SK-N-SH treated with all-trans-retinoic acid at 6 μM for 48 hours (cell line): ENCODE data around the gene BRD1.

Experiments
- ATAC-seq: fragments of 200-7000 bp; cut with Tn5 transposase; 3 replicates; pipeline ENCODE4 v1.9.1; 2020; ENCODE audit warnings: mild to moderate bottlenecking, moderate library complexity
- ARNTL ChIP-seq: fragments of 450-650 bp; formaldehyde crosslinking; IDR thresholded peaks from 2 replicates; pipeline ENCODE4 v1.5.0; 2020; ENCODE audit warnings: low read depth, mild to moderate bottlenecking, moderate library complexity, borderline replicate concordance
- BACH2 ChIP-seq: fragments of 250-450 bp; sonication (Bioruptor Pico); IDR thresholded peaks from 2 replicates; pipeline ENCODE4 v1.9.0; 2021; ENCODE audit warnings: mild to moderate bottlenecking, borderline replicate concordance
- CSDC2 ChIP-seq: fragments of 250-450 bp; sonication (Bioruptor Pico); IDR thresholded peaks from 2 replicates; pipeline ENCODE4 v1.5.0; 2020; ENCODE audit warnings: mild to moderate bottlenecking, moderate library complexity
- CSRNP3 ChIP-seq: fragments of 250-450 bp; sonication (Bioruptor Pico); IDR thresholded peaks from 2 replicates; pipeline ENCODE4 v1.5.1; 2021; ENCODE audit warnings: mild to moderate bottlenecking, moderate library complexity
- ESRRG ChIP-seq: fragments of 250-450 bp; sonication (Bioruptor Pico); IDR thresholded peaks from 2 replicates; pipeline ENCODE4 v1.6.1; 2021; ENCODE audit warnings: mild to moderate bottlenecking
- GLIS3 ChIP-seq: fragments of 250-450 bp; sonication (Bioruptor Pico); IDR thresholded peaks from 2 replicates; pipeline ENCODE4 v1.5.0; 2020; ENCODE audit warnings: mild to moderate bottlenecking, moderate library complexity
- ISL1 ChIP-seq: fragments of 250-450 bp; sonication (Bioruptor Pico); IDR thresholded peaks from 2 replicates; pipeline ENCODE4 v2.1.2; 2022; ENCODE audit warnings: mild to moderate bottlenecking, moderate library complexity
- OSR1 ChIP-seq: fragments of 250-450 bp; sonication (Bioruptor Pico); IDR thresholded peaks from 2 replicates; pipeline ENCODE4 v1.8.0; 2022; ENCODE audit warnings: moderate library complexity, mild to moderate bottlenecking, inconsistent platforms
- POU6F1 ChIP-seq: fragments of 250-450 bp; sonication (Bioruptor Pico); IDR thresholded peaks from 2 replicates; pipeline ENCODE4 v1.8.0; 2021; ENCODE audit warnings: low read depth, mild to moderate bottlenecking, moderate library complexity, borderline replicate concordance
- PPARA ChIP-seq: fragments of 250-450 bp; sonication (Bioruptor Pico); IDR thresholded peaks from 2 replicates; pipeline ENCODE4 v1.5.0; 2020; ENCODE audit warnings: mild to moderate bottlenecking, borderline replicate concordance
- SNAI2 ChIP-seq: fragments of 250-450 bp; sonication (Bioruptor Pico); IDR thresholded peaks from 2 replicates; pipeline ENCODE4 v1.5.0; 2020; ENCODE audit warnings: mild to moderate bottlenecking, moderate library complexity
- TCF4 ChIP-seq: fragments of 250-450 bp; sonication (Bioruptor Pico); IDR thresholded peaks from 2 replicates; pipeline ENCODE4 v1.8.0; 2021; ENCODE audit warnings: mild to moderate bottlenecking, moderate library complexity, borderline replicate concordance
- ZC3H10 ChIP-seq: fragments of 250-450 bp; sonication (Bioruptor Pico); IDR thresholded peaks from 2 replicates; pipeline ENCODE4 v1.5.1; 2021; ENCODE audit warnings: mild to moderate bottlenecking, moderate library complexity
- ZFP3 ChIP-seq: fragments of 250-450 bp; sonication (Bioruptor Pico); IDR thresholded peaks from 2 replicates; pipeline ENCODE4 v1.5.0; 2020; ENCODE audit warnings: mild to moderate bottlenecking, moderate library complexity
- ZFP30 ChIP-seq: fragments of 450-650 bp; formaldehyde crosslinking; IDR thresholded peaks from 2 replicates; pipeline ENCODE4 v1.5.0; 2022; ENCODE audit warnings: mild to moderate bottlenecking, moderate library complexity
- ZNF70 ChIP-seq: fragments of 450-650 bp; formaldehyde crosslinking; IDR thresholded peaks from 2 replicates; pipeline ENCODE4 v1.5.0; 2020; ENCODE audit warnings: mild to moderate bottlenecking, moderate library complexity
- ZNF8 ChIP-seq: fragments of 450-650 bp; formaldehyde crosslinking; IDR thresholded peaks from 2 replicates; pipeline ENCODE4 v1.5.0; 2020; ENCODE audit warnings: mild to moderate bottlenecking, moderate library complexity
- TF ChIP-seq, protein P1 (sequence below): fragments of 250-450 bp; sonication (Bioruptor Pico); IDR thresholded peaks from 2 replicates; pipeline ENCODE4 v1.8.0; 2020; ENCODE audit warnings: mild to moderate bottlenecking, moderate library complexity, borderline replicate concordance
- TF ChIP-seq, protein P2 (sequence below): fragments of 250-450 bp; sonication (Bioruptor Pico); IDR thresholded peaks from 2 replicates; pipeline ENCODE4 v1.5.0; 2020; ENCODE audit warnings: mild to moderate bottlenecking, moderate library complexity
- TF ChIP-seq, protein P3 (sequence below): fragments of 250-450 bp; sonication (Bioruptor Pico); IDR thresholded peaks from 2 replicates; pipeline ENCODE4 v1.5.1; 2020; ENCODE audit warnings: low read depth, mild to moderate bottlenecking, moderate library complexity

Gene BRD1

GRCh38 chr22:49801391-49802060, 26.1 kb downstream of the BRD1 start:
- no peak for TF ChIP-seq ZNF8 (CRISPR knock-in tag)
- no peak for TF ChIP-seq ARNTL
- no peak for TF ChIP-seq TCF4 (CRISPR knock-in tag)
- no peak for ATAC-seq

DNA sequence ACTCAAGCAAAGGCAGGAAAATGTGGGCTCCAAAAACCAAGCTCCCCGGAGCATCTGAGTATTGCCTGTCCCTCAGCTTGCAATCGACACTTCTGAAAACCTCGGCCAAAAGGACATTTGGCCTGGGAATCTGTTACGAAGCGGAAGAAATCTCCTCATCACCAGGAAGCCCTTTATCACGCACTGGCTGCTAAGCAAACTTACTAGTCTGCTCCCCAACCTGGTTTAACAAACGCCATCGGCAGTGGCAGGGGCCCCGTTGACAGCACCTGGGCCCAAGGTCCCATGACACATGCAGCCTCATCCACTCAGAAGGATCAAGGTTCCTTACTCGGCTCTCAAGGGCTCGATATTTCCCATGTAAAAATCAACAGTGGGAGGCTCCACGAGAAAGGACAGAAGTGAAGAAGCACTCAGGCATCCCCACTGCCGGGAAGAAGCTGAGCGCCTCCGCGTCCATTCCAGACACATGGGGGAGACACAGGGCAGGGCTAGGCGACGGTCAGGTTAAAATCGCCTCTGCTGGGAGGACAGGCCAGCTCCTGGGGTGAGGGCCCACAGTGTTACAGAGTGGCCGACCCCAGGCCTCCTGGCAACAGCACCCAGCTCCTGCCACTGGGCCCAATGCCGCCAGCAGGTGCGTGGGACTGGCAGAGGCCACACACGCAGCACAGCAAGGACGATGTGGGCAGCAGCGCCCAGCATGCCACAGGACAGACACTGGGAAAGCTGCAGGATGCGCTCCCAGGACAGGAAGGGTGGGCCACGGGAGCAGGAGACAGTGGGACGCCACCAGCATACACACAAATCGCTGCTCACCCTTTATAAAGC, 27.1 kb downstream of the BRD1 start:
- no peak; the same call in 2 of the 3 replicates for ATAC-seq
- TF ChIP-seq POU6F1, result no peak
- no peak for TF ChIP-seq OSR1 (CRISPR knock-in tag)
- no peak for TF ChIP-seq ZC3H10 (CRISPR knock-in tag)
- no peak for TF ChIP-seq CSRNP3 (CRISPR knock-in tag)
- TF ChIP-seq, protein P1, sequence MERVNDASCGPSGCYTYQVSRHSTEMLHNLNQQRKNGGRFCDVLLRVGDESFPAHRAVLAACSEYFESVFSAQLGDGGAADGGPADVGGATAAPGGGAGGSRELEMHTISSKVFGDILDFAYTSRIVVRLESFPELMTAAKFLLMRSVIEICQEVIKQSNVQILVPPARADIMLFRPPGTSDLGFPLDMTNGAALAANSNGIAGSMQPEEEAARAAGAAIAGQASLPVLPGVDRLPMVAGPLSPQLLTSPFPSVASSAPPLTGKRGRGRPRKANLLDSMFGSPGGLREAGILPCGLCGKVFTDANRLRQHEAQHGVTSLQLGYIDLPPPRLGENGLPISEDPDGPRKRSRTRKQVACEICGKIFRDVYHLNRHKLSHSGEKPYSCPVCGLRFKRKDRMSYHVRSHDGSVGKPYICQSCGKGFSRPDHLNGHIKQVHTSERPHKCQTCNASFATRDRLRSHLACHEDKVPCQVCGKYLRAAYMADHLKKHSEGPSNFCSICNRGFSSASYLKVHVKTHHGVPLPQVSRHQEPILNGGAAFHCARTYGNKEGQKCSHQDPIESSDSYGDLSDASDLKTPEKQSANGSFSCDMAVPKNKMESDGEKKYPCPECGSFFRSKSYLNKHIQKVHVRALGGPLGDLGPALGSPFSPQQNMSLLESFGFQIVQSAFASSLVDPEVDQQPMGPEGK (CRISPR knock-in tag), result no peak
- no peak for TF ChIP-seq ZFP3 (CRISPR knock-in tag)
- TF ChIP-seq ARNTL, result no peak
- no peak for TF ChIP-seq BACH2 (CRISPR knock-in tag)
- no peak for TF ChIP-seq CSDC2
- no peak for TF ChIP-seq ZNF70
- no peak for TF ChIP-seq ZFP30 (CRISPR knock-in tag)
- TF ChIP-seq ESRRG (CRISPR knock-in tag), result no peak
- TF ChIP-seq PPARA (CRISPR knock-in tag), result no peak
- TF ChIP-seq ZNF8 (CRISPR knock-in tag), result no peak

GRCh38 chr22:49799431-49800075, 28.1 kb downstream of the BRD1 start:
- no peak for TF ChIP-seq OSR1 (CRISPR knock-in tag)
- TF ChIP-seq, protein P1 (CRISPR knock-in tag), result no peak
- TF ChIP-seq, all 23 proteins: peak for 0
- ATAC-seq, result no peak

GRCh38 chr22:49798486-49799151, 29.1 kb downstream of the BRD1 start:
- ATAC-seq, result no peak
- TF ChIP-seq, protein P1 (CRISPR knock-in tag), result no peak
- TF ChIP-seq, protein P2, sequence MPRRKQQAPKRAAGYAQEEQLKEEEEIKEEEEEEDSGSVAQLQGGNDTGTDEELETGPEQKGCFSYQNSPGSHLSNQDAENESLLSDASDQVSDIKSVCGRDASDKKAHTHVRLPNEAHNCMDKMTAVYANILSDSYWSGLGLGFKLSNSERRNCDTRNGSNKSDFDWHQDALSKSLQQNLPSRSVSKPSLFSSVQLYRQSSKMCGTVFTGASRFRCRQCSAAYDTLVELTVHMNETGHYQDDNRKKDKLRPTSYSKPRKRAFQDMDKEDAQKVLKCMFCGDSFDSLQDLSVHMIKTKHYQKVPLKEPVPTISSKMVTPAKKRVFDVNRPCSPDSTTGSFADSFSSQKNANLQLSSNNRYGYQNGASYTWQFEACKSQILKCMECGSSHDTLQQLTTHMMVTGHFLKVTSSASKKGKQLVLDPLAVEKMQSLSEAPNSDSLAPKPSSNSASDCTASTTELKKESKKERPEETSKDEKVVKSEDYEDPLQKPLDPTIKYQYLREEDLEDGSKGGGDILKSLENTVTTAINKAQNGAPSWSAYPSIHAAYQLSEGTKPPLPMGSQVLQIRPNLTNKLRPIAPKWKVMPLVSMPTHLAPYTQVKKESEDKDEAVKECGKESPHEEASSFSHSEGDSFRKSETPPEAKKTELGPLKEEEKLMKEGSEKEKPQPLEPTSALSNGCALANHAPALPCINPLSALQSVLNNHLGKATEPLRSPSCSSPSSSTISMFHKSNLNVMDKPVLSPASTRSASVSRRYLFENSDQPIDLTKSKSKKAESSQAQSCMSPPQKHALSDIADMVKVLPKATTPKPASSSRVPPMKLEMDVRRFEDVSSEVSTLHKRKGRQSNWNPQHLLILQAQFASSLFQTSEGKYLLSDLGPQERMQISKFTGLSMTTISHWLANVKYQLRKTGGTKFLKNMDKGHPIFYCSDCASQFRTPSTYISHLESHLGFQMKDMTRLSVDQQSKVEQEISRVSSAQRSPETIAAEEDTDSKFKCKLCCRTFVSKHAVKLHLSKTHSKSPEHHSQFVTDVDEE, result no peak
- TF ChIP-seq ISL1 (CRISPR knock-in tag), result no peak
- no peak for TF ChIP-seq ZNF70
- TF ChIP-seq SNAI2, result no peak
- TF ChIP-seq, protein P3, sequence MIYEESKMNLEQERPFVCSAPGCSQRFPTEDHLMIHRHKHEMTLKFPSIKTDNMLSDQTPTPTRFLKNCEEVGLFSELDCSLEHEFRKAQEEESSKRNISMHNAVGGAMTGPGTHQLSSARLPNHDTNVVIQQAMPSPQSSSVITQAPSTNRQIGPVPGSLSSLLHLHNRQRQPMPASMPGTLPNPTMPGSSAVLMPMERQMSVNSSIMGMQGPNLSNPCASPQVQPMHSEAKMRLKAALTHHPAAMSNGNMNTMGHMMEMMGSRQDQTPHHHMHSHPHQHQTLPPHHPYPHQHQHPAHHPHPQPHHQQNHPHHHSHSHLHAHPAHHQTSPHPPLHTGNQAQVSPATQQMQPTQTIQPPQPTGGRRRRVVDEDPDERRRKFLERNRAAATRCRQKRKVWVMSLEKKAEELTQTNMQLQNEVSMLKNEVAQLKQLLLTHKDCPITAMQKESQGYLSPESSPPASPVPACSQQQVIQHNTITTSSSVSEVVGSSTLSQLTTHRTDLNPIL, result no peak
- TF ChIP-seq BACH2 (CRISPR knock-in tag), result no peak
- TF ChIP-seq GLIS3, result no peak
- no peak for TF ChIP-seq ZC3H10 (CRISPR knock-in tag)
- TF ChIP-seq ESRRG (CRISPR knock-in tag), result no peak
